SK-N-MC (cell line): ENCODE results near the gene LRRC32.

Source experiments
- EZH2 ChIP-seq: fragments of 200-600 bp; sonication (generic); IDR thresholded peaks from one replicate; pipeline ENCODE4 v1.6.1; 2017; ENCODE audit warnings: antibody characterized with exemption
- FOXP2 ChIP-seq: optimal IDR thresholded peaks from 2 replicates; pipeline ENCODE3; 2011; ENCODE audit warnings: mild to moderate bottlenecking, moderate library complexity; ENCODE audit not compliant: insufficient read depth; ENCODE audit errors: extremely low read length, control extremely low read depth
- POLR2AphosphoS5 ChIP-seq: IDR thresholded peaks from 2 replicates; pipeline ENCODE4 v1.6.1; 2012; ENCODE audit warnings: mild to moderate bottlenecking, low read depth, low read length, borderline replicate concordance

- TF ChIP-seq EZH2: no peak
- TF ChIP-seq FOXP2: no peak
- TF ChIP-seq POLR2AphosphoS5: no peak
Measured at GRCh38 chr11:76622493-76623094, 48.0 kb downstream of the LRRC32 start.
